ENCODE data around the gene SLBP.

- TF ChIP-seq BCL11A (IDR thresholded peaks at IDR 0.05; ENCODE audit: low read depth in 2 of 2, low read length in 2 of 2): no peak
- no peak for TF ChIP-seq MAX (IDR thresholded peaks at IDR 0.05)
Observed at GRCh38 chr4:1751155-1751918, 39.2 kb upstream of the SLBP start.

Data from H1 (cell line).